ENCODE data around the gene ZNF593. TPM values are rescaled to one million over a fixed set of nuclear protein-coding genes. Genes with fewer than 3 reads are reported as not detected.
A peak's percentile ranks its signal among the peaks of the same experiment; 100 is the strongest.

The ZNF593 gene
- total RNA-seq, 1 donor from 2014 or later: 3.3 TPM

DNA sequence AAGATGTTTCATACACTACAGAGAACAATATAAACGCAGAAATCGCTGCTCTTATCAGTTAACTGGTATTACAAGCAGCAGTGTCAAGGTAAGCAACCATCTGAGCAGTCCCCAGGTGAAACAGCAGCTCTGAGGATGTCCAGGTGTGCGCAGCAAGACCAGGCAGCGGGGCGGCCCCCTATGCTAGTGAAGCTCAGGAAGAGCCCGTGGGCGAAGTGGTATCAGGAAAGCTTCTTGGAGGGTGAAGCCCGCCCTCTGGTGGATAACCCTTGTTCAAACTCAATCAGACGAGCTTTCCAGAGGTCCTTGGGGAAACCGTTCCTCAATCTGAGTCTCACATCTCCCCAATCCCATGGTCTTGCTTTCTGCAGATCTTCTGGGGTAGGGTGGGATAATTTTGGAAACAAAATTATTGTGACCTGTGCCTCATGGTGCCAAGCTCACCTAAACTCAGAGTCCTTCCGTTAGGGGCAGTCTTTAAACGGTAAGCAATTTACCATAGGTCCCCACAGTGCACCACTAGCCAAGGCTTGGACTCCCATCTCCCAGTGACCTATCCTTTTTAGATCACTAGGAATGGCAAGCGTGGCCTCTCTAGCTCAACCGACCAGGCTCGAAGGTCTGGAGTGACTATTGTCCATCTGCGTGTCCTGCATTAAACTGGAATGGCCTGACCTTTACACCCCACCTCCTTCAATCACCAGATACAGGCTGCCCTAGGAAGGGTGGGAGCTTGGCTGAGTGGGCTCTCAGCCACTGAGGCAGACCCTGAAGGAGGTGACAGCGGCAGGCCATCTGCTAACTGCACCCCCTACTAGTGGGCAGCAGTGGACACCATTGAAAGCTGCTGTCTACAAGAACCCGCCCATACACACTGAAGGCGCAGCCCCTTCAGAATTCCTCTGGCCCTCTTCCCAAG, 24.4 kb upstream of the ZNF593 start:
- H3F3A ChIP-seq (ENCODE audit: low read depth): no peaks in the 10 kb centered on the region
- H3K9me3 Mint-ChIP-seq: no peaks in the 10 kb centered on the region
- no peaks in the 10 kb centered on the region for H3K4me1 ChIP-seq
- H3K79me2 ChIP-seq (ENCODE audit: low read depth): no peaks in the 10 kb centered on the region
- H4K20me1 ChIP-seq (ENCODE audit: low read depth): no peaks in the 10 kb centered on the region
- no peak overlapping the region for H3K9ac ChIP-seq
- H2AFZ ChIP-seq (replicated peaks): no peak overlapping the region
- no peaks in the 10 kb centered on the region for H3K36me3 ChIP-seq
- H3K4me2 ChIP-seq: no peak overlapping the region
- no peak overlapping the region for H3K4me3 Mint-ChIP-seq
- H3K27ac Mint-ChIP-seq: no peak overlapping the region
- H3K36me3 Mint-ChIP-seq: no peaks in the 10 kb centered on the region
- H3K27ac ChIP-seq: no peak overlapping the region
- no peak for TF ChIP-seq EZH2 (IDR thresholded peaks at IDR 0.05)
- no peak for TF ChIP-seq EZH2phosphoT487 (IDR thresholded peaks at IDR 0.05)
- TF ChIP-seq, protein P1, sequence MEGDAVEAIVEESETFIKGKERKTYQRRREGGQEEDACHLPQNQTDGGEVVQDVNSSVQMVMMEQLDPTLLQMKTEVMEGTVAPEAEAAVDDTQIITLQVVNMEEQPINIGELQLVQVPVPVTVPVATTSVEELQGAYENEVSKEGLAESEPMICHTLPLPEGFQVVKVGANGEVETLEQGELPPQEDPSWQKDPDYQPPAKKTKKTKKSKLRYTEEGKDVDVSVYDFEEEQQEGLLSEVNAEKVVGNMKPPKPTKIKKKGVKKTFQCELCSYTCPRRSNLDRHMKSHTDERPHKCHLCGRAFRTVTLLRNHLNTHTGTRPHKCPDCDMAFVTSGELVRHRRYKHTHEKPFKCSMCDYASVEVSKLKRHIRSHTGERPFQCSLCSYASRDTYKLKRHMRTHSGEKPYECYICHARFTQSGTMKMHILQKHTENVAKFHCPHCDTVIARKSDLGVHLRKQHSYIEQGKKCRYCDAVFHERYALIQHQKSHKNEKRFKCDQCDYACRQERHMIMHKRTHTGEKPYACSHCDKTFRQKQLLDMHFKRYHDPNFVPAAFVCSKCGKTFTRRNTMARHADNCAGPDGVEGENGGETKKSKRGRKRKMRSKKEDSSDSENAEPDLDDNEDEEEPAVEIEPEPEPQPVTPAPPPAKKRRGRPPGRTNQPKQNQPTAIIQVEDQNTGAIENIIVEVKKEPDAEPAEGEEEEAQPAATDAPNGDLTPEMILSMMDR (IDR thresholded peaks at IDR 0.05): peak; percentile 77
- no peak overlapping the region for H3K4me3 ChIP-seq
- no peaks in the 10 kb centered on the region for H3K9me3 ChIP-seq (ENCODE audit: low read depth)
- H3K27me3 ChIP-seq: peaks cover 64% of the 10 kb centered on the region
- DNase-seq (ENCODE audit: low spot score): peak; percentile 91
- H3K27me3 Mint-ChIP-seq (ENCODE audit: insufficient read depth, low read depth): peaks cover 2% of the 10 kb centered on the region
- H3K4me1 Mint-ChIP-seq: peaks cover 8% of the 10 kb centered on the region

DNA sequence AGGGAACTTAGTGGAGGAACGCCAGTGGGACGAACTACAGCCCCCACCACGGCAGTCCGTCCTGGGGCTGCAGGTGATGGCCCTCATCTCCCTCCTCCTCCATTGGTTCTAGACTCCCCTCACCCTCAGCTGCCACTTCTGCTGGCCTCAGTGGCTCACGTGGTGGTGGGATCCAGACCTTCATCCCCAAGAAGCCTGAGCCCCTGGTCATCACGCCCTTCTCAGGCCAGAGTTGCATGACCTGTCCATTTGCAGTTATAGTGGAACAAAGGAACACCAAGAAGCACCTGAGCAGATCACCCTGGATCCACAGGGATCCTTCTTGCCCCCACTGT, 23.8 kb upstream of the ZNF593 start:
- no peak overlapping the region for H3K4me3 ChIP-seq
- H2AFZ ChIP-seq (replicated peaks): no peak overlapping the region
- H3K79me2 ChIP-seq (ENCODE audit: low read depth): no peaks in the 10 kb centered on the region
- H3K27me3 Mint-ChIP-seq (ENCODE audit: insufficient read depth, low read depth): peaks cover 2% of the 10 kb centered on the region
- no peaks in the 10 kb centered on the region for H3K9me3 Mint-ChIP-seq
- H3K4me3 Mint-ChIP-seq: no peak overlapping the region
- no peak overlapping the region for H3K4me2 ChIP-seq
- no peaks in the 10 kb centered on the region for H3K9me3 ChIP-seq (ENCODE audit: low read depth)
- H3K27me3 ChIP-seq: peaks cover 70% of the 10 kb centered on the region
- DNase-seq (ENCODE audit: low spot score): no peak
- H3K4me1 ChIP-seq: no peaks in the 10 kb centered on the region
- H3F3A ChIP-seq (ENCODE audit: low read depth): no peaks in the 10 kb centered on the region
- H3K27ac ChIP-seq: no peak overlapping the region
- H3K9ac ChIP-seq: no peak overlapping the region
- H3K36me3 ChIP-seq: no peaks in the 10 kb centered on the region
- no peak overlapping the region for H3K27ac Mint-ChIP-seq
- H3K4me1 Mint-ChIP-seq: peaks cover 8% of the 10 kb centered on the region
- TF ChIP-seq EZH2 (IDR thresholded peaks at IDR 0.05): no peak
- TF ChIP-seq, protein P1 (IDR thresholded peaks at IDR 0.05): no peak
- TF ChIP-seq EZH2phosphoT487 (IDR thresholded peaks at IDR 0.05): no peak
- no peaks in the 10 kb centered on the region for H4K20me1 ChIP-seq (ENCODE audit: low read depth)
- no peaks in the 10 kb centered on the region for H3K36me3 Mint-ChIP-seq

DNA sequence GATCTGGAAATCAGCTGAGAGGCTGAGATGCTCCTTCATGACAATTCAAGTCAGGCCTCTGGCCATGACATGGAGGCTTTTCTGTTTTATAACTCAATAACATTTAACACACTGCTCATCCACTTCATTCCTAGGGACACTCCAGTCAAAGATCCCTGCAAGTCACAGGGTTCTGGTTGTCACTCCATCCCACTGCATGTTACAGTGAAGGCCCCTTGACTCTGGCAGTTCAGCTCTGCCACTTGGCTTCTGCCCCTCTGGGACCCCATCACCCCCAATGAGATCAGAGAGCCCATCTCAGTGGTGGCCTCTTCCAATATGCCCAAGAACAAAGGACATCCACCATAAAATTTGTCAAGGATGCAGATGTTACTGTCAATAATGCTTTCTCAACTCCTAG, 20.8 kb upstream of the ZNF593 start:
- no peaks in the 10 kb centered on the region for H3K27me3 Mint-ChIP-seq (ENCODE audit: insufficient read depth, low read depth)
- peaks cover 14% of the 10 kb centered on the region for H3K4me1 Mint-ChIP-seq
- no peak overlapping the region for H3K4me3 Mint-ChIP-seq
- no peak for DNase-seq (ENCODE audit: low spot score)
- Histone ChIP-seq H3K9me3 (ENCODE audit: low read depth) (no peaks in the 10 kb centered on the region), H3K9ac (no peak overlapping the region), H3K79me2 (ENCODE audit: low read depth) (no peaks in the 10 kb centered on the region), H2AFZ (replicated peaks) (no peak overlapping the region), H3K4me1 (peaks cover 2% of the 10 kb centered on the region), H3K4me2 (no peak overlapping the region), H4K20me1 (ENCODE audit: low read depth) (peaks cover 2% of the 10 kb centered on the region), H3K27me3 (peaks cover 97% of the 10 kb centered on the region), H3K4me3 (no peak overlapping the region), H3K27ac (no peak overlapping the region), H3F3A (ENCODE audit: low read depth) (peaks cover 1% of the 10 kb centered on the region), H3K36me3 (no peaks in the 10 kb centered on the region)
- H3K27ac Mint-ChIP-seq: peak overlapping the region; percentile 44
- H3K36me3 Mint-ChIP-seq: no peaks in the 10 kb centered on the region
- TF ChIP-seq, protein P1 (IDR thresholded peaks at IDR 0.05): no peak
- TF ChIP-seq EZH2phosphoT487 (IDR thresholded peaks at IDR 0.05): no peak
- no peak for TF ChIP-seq EZH2 (IDR thresholded peaks at IDR 0.05)
- H3K9me3 Mint-ChIP-seq: no peaks in the 10 kb centered on the region
